HG03354 (cell line): ENCODE measurements around the gene ABHD2.
"Not testable (repeated sequence)": the region's sequence is repeated elsewhere in the genome, so short reads cannot be mapped to it uniquely, and the experiment has no call there.

ENCODE experiments used
- ATAC-seq: cut with Tn5 transposase; IDR thresholded peaks from one replicate; pipeline ENCODE4 v1.9.1; 2021; ENCODE audit warnings: mild to moderate bottlenecking; ENCODE audit not compliant: unreplicated experiment, poor library complexity, severe bottlenecking

The ABHD2 gene

DNA sequence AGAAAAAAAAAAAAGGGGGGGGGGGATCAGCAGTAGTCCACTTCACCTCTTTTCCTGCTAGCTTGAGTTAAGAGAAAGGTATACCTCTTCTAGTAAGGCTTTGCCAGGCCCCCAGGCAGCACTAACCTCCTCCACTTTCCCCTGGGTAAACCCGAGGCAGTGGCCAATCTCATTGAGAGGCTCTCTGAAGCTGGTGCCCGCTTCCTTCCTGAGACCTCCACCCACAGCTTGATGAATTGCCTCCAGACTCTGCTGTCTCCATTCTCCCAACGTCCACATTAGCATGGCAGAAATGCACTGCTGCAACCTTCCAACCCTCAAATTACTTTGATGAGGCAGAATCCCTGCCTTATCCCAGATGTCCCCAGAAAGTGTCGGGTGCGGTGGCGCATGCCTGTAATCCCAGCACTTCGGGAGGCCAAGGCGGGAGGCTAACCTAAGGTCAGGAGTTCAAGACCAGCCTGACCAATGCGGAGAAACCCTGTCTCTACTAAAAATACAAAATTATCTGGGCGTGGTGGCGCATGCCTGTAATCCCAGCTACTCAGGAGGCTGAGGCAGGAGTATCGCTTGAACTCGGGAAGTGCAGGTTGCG is 117.8 kb downstream of the ABHD2 start:
- ATAC-seq = no peak

DNA sequence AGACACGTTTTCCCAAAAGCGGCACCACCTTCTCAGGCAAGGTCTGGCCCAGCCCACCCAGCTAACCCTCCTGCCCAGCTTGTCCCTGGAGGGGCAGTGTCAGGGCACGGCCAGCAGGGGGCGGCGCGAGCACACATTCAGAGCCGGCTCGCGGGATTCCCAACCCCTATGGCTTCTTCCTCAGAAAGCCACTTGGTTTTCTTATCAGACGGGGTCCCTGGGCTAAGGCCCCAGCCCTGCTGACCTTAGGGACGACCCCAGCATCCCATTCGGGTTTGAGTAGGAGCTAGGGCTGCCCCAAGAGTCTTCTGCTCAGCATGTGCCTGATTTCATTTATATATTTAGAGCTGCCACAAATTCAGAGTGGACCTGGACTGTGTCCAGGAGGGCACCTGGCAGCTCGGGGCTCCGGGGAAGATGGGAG is 118.7 kb downstream of the ABHD2 start:
- peak; percentile 91 for ATAC-seq

DNA sequence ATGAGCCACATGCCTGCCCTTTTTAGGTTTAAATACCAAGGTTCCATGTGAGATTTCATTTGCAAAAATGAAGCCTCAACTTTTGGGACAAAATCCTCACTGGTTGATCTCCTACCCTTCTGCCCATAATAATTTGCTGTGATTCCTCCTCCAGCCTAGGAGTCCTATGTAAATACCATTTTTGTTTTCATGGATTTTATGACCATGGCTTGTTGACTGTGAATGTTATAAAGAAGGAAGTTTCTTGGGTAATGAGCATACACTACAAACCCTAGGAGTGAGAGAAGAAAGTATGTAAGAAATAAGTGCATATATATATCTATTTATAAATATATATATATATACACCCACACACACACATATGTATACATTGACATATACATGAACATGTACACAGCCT is 120.0 kb downstream of the ABHD2 start:
- ATAC-seq = no peak

DNA sequence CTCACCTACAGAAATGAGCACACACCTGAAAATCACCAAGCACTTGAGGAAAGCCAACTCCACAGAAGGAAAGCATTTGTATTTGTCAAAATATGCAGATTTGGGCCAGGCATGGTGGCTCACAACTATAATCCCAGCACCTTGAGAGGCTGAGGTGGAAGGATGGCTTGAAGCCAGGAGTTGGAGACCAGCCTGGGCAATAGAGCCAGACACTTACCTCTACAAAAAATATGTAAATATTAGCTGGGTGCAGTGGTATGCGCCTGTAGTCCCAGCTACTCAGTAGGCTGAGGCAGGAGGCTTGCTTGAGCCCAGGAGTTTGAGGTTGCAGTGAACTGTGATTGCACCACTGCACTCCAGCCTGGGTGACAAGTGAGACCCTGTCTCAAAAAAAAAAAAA is 120.8 kb downstream of the ABHD2 start:
- no peak for ATAC-seq

DNA sequence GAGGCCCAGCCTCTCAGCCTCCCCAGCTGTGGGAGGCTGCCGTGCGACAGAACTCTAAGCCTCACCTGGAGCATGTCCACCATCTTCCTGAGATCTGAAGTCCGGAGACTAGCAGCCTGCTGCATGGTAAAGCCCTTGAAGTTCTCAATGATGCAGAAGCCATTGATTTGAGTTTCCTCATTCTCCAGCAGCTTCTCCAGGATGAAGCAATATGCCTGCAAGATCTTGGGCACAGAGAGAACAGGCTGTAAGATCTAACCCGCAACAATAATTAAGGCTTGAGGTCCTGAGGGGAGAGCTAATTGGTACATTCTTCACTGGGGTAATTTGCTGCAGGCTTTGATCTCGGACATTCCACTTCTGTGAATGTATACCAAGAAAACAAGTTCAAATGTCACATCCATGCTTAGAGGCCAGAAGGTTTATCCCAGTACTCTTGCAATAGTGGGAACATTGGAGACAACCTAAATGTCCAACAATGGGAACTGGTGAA is 123.5 kb downstream of the ABHD2 start:
- ATAC-seq = no peak

DNA sequence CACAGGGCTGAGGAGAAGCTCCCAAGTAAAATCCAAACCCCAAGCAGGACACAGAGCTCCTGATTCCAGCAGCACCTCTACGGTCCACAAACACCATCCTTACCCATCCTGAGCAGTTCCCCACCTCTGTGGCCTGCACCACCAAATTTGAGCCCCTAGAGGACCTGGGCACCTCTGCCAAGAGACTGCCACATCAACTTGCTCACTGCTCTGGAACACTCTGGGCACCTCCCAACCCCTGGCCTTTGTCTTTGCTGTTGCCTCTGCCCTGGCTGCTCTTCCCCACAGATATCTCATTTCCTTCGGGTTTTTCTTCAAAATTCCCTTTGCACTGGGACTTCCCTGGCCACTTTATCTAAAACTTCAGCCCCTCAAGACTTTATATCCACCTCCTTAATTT is 127.4 kb downstream of the ABHD2 start:
- no peak for ATAC-seq

DNA sequence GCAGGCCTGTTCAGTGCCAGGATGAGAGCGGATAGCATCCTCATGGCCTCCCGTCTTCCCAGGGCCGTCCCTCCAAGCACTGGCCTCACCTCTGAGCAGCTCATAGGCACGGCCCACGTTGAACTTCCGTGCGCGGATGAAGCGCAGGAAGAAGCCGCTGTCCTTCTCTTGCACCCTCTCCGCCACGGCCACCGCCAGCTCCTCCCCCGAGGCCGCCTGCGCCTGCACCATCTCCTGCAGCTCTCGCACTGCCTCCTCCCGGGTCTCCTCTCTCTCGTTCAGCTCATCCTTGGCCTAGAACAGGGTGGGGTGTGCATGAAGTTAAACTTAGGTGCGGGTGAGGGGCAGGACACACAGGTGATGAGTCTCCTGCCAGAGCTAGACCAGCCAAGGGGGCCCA is 128.8 kb downstream of the ABHD2 start:
- no peak for ATAC-seq

DNA sequence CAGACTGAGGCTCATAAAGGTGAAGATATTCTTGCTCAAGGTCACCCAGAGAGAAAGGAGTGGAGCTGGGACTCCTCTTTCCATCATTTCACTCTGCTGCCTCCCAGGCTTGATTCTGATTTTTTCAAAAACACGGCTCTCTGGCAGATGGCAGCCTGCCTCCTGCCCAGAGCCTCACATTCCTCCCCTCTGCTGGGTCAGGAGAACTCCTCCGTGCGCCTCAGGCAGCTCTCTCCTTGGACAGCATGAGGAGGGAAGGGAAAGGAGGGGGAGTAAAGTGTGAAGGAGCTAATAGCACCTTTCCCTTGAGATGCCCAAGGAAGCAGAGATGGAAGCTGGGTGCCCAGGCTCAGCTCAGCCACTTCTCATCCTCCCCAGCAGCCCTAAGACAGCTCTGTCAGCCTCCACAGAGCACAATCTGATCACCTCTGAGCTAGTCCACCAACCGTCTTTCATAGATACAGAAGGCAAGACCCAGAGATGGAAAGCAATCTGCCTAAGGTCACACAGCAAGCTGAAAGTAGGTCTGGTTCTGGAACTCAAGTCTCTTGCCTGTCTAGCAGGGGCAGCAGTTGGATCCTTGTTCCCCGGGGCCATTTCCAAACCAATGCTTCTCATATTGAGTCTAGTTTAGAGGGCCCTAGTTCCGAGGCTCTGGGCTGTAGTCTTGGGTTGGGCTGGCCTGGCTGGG is 129.6 kb downstream of the ABHD2 start:
- no peak for ATAC-seq

DNA sequence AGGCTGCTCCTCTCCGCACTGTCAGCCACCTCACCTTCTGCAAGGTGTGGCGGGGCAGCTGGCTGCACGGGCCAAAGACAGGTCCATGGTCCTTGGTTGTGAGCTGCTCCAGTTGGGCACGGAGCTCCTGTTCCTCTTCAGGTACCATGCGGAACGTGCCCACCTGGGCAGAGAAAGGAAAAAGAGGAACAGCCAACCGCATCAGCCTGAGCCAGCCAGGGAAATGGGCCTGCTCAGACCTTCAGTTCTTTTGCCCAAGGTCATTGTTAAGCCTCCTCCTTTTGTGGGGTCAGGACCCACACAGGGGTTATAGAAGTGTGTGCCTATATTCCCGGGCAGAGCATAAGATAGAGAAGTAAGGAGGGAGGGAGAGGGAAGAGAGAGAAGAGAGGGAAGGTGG is 130.3 kb downstream of the ABHD2 start:
- no peak for ATAC-seq

DNA sequence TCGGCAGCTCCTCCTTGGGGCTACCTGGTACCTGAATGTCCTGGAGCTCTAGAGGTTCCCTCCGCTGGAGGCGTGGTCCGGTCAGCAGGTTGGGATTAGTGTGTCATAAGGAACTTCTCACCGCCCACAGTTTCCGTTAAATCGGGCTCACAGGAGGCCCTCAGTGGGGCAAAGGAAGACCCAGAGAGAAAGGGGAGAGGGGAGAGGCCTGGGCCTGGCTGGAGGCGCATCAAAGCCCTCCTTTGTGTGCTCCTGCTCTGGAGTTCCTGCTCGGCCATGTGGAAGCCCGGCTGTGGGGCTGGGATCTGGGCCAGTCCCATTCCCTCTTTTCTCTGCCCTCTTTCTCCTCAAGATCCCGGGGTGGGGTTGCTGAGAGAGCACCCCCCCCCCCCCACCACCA is 133.3 kb downstream of the ABHD2 start, which contains the start of gene RLBP1:
RLBP1 (minus strand) TSS at position 37 of the 400 bp plus-strand sequence. CDS start 2,604 bp downstream, outside the sequence.
- ATAC-seq = no peak

DNA sequence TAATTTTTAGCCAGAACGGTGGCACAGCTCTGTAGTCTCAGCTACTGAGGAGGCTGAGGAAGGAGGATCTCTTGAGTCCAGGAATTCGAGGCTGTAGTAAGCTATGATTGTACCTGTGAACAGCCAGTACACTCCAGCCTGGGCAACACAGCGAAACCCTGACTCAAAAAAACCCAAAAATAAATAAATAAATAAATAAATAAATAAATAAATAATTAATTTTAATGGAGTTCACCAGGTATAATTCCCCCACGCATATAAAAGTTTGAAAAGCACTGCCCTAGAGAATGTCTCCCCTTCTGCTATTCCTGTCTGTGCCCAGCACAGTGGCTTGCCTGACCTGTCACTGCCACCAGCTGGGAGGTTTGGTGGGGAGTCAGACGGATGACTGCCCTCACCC is 137.3 kb downstream of the ABHD2 start:
- ATAC-seq = no peak

DNA sequence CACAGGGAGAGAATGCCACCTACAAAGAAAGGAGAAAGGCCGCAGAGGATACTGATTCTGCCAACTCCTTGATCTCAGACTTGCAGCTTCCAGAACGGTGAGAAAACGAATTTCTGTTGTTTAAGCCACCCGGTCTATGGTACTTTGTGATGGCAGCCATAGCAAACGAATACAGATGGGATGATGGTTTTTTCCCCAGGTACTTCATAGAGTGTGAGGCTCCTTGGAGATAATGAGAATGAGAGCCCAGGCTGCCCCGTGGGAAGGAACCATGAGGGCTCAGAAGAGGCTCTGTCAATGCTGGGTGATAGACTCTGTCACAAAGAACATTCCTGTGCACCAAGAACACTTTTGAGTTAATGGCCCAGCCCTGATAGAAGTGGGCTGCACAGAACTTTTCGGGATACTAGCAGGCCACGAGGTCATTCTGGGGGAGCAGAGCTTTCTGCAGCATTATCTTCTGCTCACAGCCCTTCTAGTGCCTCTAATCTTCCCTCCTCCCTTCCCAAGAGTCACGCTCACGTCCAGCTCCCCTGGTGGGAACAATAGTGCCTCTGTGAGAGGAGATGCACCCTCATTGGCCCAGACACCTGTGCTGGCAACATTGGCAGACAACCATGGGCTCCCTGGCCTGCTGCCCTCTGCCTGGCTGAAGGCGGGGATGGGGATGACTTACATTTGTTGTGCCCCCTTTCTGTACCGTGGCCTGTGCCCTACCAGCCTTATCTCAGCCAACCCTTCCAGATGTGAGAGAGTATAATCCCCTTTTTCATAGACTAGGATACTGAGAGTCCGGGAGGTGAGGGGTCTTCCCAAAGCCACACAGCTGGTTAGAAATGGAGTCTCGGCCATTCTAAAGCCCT is 138.3 kb downstream of the ABHD2 start:
- no peak for ATAC-seq

DNA sequence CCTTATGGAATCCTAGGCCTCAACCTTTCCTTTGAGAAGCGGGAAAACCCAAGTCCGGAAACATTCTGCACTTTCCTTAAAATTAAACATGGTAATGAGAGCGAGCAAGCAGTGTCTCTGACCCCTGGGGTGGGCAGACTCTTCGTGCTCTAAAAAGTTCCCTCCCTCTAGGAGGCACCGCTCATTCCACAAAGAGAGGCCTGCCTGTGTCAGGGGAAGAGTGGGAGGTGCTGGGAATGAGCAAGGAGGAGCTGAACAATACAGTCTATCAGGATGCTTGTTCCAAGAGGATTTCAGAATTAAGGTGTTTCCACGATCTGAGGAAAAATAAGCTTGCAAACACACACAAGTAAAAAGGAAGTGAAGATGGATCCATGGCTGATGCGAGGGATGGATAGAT is 139.2 kb downstream of the ABHD2 start:
- no peak for ATAC-seq

DNA sequence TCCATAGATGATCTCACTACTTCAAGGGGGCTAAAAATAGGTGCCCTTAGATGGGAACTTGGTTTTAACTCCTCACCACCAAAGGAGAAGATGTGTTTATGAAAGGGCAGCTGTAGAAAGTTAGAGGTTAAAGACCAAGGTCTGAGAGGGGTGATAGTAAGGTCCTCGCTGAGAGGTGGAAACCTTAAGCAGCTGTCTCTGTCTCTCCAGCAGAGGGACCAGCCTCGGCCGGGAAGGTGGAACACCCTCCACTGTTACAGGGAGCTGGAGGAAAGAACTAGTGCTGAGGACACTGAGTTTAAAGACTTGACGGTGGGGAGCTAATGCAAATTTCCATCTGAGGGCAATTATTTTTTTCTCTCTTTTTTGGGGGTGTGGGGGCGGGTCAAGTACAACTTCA is 142.0 kb downstream of the ABHD2 start:
- no peak for ATAC-seq

DNA sequence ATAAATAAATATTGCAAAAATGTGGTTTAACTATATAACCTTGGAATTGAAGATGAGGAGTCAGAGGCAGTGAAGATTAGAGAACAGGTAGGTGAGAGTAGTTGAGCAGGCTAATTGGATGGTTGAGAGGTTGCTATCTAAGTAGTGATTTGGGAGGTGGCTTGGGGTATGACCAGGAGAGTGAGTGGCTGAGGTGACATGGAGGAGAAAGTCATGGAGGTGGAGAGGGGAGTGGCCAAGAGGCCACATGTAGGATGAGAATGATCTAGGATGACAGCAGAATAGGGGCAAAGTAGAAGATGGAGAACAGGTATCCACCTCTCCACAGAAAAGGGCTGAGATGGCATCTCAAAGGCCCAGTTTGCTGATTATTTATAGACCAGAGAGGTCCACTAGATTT is 143.6 kb downstream of the ABHD2 start:
- ATAC-seq = no peak

DNA sequence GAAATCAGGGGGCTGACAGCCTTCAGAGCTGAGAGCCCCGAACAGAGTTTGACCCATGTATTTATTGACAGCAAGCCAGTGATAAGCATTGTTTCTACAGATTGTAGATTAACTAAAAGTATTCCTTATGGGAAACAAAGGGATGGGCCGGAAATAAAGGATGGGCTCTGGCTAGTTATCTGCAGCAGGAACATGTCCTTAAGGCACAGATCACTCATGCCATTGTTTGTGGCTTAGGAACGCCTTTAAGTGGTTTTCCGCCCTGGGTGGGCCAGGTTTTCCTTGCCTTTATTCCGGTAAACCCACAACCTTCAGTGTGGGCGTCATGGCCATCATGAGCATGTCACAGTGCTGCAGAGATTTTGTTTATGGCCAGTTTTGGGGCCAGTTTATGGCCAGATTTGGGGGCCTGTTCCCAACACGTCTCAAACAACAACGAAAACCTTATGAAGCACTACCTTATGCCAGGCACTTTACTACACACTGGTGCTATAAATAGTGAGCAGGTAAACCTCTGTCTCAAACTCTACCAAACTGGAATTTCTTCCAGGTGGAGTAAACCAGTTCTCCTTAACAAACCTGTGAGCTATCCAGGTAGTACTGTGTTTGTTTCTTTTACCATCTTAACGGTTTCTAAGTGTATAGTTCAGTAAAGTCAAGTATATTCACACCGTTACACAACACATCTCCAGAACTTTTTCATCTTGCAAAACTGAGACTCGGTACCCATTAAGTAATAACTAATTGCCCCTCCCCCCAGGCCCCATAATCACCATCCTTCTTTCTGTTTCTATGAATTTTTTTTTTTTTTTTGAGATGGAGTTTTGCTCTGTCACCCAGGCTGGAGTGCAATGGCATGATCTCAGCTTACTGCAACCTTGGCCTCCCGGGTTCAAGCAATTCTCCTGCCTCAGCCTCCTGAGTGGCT is 151.9 kb downstream of the ABHD2 start:
- not testable (repeated sequence) for ATAC-seq

DNA sequence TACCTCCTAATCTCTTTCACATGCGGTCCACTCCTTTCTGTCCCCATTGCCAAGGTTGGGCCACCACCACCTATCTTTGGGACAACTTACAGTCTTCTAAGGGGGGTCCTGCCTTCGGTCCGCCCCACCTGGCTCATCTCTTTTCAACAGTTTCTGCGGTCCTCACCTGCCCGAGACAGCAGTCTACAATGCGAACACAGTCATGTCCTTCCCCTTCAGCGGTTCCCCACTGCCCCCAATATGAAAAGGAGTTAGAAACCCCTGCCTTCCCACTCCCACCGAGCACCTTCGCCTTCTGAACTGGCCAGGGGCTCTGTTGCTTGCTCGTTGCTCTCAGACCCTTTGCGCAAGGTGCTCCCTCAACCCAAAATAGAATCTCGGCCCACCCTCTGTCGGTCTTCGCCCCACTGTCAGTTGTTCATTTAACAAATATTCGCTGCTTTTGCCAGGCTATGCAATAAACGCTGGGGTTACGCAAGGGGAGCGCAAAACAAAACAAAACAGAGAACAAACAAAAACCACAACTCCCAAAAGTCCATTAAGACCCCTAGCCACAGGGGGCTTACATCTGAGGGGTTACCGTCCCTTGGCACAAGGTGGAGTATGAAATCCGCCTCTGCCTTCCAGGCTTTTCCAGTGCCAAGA is 154.9 kb downstream of the ABHD2 start:
- no peak for ATAC-seq

DNA sequence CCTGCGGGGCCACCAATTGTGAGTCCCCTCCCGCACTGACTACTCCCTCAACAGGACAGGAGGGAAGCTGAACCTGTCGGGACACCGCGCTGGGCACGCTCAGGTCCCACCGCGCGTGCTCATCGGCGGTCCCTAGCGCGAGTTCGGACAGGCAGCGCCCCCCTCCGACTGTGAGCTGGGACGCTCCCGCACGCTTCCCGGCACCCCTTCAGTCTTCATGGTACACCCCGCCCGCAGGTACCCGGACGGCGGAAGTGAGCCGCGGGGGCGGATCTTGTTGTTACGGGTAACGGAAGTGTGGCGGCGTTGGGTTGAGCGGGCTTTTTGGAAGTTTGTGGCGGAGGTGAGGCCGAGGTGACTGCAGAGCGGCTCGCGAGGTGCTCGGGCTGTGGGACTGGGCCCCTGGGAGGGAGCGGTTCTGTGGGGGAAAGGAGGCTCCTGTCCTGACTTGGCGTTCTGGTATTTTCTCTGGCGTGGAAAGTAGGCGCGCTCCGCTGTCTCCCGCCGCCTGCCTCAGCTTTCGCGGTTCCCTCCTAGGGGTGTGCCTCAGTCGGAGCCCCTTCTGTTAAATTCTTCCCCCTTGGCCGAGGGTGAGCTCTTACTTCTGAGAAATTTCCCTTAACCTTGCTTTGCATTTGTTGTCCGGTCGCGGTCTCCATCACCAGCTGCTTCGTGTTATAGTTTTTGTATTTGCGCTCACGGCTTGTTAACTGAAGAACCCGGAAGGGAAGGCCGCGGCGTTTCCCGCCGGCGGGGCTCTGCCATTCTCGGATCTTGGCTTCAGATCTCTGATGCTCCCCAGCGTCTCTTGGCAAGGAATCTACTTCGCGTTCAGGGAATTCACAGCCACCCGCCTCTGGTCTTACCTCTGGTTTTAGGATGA is 155.7 kb downstream of the ABHD2 start, which contains the start of gene FANCI:
FANCI (plus strand) TSS at position 289 of the 883 bp plus-strand sequence. CDS start 3,669 bp downstream, outside the sequence.
- ATAC-seq = peak; percentile 95
